GM18507 (cell line): ENCODE data around the gene RABGAP1.
A peak's percentile ranks its signal among the peaks of the same experiment; 100 is the strongest.

Experiments
- DNase-seq: peaks from one replicate; pipeline ENCODE4 v3.0.0; 2011; ENCODE audit warnings: low read depth; ENCODE audit not compliant: insufficient read length; ENCODE audit errors: extremely low spot score
- FAIRE-seq: peaks from 2 replicates; lab custom pipeline; 2011; peaks lifted over from hg19 to GRCh38; lab: Jason Lieb, UNC

Gene RABGAP1

DNA sequence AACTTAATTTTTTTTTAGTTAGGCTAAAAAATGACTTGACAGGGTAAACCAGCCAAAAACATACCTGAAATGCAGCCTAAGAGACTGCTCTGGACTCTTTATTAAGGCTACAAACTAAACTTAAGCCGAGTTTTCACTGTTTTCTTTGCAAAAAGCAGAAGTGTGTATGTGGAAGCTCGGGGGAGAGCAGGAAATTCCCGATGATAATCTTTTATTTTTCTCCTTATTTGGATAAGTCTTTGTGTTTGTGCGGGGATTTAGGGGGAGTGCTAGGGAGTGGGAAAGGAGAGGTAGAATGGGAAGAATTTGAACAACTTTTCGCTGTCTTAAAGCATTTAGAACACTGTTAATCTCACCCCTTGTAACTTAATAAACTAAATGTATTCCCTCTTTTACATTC is 61.9 kb downstream of the RABGAP1 start:
- DNase-seq (no peak), FAIRE-seq (no peak)

DNA sequence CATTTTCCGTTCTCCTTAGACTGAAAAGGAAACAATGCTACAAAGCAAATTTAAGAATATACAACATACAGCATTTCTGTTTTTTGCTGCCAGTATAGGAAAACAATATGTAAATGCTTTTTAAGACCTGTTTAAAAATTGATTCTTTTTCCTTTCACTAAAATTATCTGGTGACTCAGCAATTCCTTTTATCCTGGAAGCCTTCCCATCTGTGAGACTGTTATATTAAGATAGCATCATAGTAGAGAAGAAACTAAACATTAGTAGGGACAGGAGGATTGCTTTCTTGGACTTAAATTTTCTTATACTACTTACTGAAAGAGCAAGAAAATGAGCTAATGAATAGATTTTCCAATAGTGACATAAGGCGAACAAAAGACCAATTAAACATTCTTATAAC is 62.6 kb downstream of the RABGAP1 start:
- FAIRE-seq (no peak), DNase-seq (no peak)

DNA sequence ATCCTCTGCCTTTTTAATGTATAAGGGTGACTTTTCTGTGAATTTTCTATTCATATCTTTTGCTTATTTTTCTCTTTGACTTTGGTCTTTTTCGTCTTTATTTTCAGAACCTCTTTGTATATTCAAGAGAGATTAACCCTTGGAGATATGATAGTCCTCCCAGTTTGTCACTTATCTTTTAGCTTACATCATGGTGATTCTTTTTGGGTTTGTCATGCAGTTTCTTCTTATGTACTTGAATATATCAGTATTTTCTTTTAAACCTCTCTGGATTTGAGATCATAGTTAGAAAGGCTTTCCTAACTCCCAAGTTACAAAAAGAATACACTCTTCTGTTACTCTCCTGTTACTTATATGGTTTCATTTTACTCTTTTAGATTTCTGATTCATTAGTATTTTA is 65.1 kb downstream of the RABGAP1 start:
- DNase-seq: no peak
- FAIRE-seq: no peak

DNA sequence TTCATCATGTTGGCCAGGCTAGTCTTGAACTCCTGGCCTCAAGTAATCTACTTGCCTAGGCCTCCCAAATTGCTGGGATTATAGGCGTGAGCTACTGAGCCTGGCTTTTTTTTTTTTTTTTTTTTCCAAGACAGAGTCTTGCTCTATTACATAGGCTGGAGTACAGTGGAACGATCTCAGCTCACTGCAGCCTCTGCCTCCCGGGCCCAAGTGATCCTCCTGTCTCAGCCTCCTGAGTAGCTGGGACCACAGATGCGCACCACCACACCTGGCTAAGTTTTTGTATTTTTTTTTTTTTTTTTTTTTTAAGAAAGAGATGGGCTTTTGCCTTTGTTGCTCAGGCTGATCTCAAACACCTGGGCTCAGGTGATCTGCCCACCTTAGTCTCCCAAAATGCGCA is 66.4 kb downstream of the RABGAP1 start:
- FAIRE-seq: no peak
- no peak for DNase-seq

DNA sequence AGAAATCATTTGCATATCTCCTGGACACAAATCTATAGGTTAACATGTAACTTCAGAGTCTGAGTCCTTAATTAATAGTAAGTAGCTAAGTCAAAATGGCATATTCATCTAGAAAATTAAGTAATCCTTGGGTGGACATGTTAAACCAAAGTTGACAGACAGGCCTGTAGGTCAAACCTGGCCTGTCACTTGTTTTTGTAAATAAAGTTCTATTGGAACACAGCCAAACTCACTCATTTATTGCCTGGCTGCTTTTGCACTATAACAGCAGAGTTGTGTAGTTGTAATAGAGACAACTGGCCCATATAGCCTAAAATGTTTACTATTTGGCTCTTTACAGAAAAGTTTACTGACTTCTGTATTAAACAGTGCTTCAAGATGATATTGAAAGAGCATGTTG is 68.1 kb downstream of the RABGAP1 start:
- no peak for DNase-seq
- FAIRE-seq: no peak

DNA sequence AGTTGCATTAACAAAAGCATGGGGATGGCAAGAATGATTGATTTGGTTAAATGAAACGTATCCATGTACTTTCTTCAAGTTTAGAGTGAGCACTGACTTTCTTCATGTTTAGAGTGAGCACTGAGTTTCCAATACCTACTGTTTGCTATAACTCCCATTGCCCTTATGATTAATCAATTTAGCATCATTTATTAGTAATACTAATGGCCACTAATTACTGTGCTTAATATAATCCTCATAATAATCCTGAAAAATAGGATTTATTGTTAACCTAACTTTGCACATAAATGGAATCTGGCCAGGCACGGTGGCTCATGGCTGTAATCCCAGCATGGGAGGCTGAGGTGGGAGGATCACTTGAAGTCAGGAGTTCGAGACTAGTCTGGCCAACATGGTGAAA is 70.6 kb downstream of the RABGAP1 start:
- FAIRE-seq (no peak), DNase-seq (no peak)

DNA sequence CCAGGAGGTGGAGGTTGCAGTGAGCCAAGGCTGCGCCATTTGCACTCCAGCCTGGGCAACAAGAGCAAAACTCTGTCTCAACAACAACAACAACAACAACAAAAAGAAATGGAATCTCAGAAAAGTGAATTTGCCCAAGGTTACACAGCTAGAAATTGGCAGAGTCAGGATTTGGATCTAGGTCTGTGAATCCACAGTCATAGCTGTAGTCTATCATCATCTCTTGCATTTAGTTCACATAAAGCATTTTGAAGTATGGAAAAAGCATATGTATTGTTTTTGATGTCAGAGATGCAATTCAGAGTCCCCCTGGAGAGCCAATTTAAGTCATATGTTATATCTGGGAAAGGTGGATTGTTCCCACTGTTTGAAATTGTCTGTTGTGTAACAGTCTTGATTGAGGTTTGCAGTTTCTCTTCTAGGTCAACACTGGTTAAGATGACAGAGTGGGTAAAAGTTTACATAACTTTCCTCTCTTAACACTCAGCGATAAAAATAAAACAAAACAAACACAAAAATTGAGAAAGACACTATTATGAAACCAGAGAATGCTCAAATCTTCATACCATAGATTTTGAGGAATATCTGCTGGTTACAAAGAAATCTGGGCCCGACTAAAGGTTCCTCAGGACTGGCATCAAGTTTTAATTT is 71.2 kb downstream of the RABGAP1 start:
- FAIRE-seq (no peak), DNase-seq (no peak)

DNA sequence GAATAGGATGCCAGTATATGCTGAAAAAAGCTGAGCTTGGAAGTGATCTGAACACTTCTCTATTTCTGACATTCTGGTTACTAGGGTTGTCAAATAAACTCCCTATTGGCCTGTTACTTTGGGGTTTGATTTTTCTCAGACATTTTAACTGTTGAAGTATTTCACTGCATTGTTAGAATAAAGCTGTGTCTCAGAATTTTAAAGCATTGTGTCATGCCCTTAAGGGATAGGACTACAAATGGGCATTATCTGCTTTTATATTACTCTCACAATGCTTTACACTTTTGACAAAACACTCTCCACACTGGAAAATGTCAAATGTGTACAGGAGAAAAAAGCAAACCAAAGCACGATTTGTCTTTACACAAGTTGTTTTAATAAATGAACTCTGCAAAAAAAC is 75.8 kb downstream of the RABGAP1 start:
- no peak for FAIRE-seq

DNA sequence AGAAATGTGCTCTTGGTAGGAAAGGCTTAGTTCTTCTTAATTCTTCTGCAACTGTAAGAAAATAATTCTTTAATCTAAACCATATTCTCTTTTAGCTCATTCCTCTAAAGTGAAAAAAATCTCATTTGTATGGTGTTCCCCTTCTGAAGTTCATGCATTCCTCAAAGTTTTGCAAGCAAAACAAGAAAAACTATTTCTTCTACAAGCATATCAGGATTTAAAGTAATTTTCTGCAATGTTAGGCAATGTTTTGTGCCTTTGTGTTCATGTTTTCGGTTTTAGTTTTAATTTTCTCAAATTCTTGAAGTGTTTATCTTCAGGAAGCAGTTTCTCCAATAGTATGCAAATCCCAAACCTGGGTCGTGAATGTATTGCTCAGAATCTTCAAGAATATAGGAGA is 80.0 kb downstream of the RABGAP1 start:
- no peak for DNase-seq
- FAIRE-seq: no peak

More for the DNA sequence above, 75.8 kb downstream of the RABGAP1 start:
- no peak for DNase-seq

DNA sequence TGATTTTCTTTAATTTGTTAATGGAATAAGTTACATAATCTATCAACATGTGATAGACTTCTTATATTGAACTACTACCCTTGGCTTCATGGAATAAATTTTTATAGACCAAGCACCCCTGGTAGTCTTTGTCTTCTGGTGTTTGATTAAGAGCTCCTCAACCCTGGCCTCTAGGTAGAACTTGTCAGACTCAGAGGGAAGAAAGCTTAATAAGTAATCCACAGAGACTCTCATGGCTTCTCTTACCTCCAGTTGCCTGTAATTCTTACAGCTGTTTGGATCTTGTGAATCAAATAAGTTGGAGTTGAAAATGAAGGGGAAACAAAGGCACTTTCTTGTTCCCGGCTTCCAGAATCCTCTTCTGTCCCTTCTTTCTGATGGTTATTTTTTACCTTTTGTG is 85.6 kb downstream of the RABGAP1 start:
- no peak for DNase-seq
- FAIRE-seq: no peak

DNA sequence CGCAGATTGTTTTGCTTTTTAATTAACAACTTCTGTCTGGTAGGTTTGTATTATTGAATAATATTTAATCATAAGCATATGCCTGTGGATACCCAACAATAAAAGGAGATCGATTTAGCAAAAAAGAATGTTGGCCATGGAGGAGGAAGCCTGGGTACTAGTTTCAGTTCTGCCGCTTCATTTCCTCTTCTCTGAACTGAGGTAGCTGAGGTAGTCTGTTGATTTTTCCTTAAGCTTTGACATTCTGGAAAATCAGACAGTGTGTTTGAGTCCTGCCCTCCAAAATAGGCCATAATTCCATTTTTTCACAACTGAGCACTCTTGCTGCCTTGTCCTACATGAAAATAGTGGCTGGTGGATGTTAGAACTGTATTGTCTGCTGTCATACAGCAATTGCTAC is 86.7 kb downstream of the RABGAP1 start:
- DNase-seq (no peak), FAIRE-seq (peak; percentile 42)

DNA sequence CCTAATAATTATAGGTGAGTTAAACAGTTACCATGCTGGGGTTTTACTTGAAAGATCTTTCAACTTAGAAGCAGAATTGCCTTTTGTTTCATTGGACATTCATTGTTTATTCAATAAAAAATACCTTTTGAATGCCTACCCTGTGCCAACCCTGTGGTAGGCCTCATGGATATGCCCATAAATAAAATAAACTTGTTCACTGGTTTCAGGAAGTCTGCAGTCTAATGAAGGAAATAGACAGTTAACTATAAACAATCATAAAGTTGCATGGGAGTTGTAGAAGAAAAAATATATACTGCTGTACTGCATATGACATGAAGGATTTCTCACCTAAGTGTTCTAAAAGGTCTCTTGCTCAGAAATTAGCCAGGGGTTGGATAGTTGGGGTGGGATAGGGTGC is 87.3 kb downstream of the RABGAP1 start:
- no peak for DNase-seq
- no peak for FAIRE-seq

DNA sequence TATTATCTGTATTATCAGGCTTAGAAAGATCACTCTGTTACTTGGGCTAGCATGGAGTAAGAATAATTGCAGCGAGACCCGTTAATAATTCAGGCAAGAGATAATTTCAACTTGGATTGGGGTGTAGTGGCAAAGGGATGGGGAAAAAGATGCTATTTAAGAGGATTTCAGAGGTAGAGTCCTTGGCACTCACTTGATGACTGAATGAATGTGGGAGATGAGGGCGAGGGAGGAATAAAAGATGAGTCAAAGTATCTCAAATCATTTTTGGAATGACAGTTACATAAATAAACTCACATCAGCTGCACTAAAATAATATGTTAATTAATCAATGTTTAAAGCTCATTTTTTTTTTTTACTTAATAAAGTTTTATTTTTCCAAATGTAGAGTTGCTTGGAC is 88.2 kb downstream of the RABGAP1 start:
- DNase-seq (no peak), FAIRE-seq (no peak)

DNA sequence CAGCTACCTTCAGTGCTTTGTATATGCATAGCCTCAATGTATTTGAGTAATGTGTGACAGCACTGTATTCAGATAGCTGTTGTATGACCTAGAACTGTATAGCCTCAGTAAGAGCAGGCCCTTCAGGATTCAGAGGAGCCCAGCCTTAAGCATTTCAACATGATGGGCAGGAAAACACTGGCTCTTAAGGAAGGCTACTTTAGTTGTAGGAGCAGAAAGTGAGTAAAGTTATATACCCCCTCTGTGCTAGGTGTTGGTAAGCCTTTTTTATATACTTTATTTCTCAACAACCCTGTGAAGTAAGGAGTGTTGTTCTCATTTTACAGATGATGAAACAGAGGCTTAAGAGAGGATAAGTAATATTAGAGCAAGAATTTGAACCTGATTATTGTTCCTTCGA is 91.1 kb downstream of the RABGAP1 start:
- FAIRE-seq: no peak
- DNase-seq: no peak

DNA sequence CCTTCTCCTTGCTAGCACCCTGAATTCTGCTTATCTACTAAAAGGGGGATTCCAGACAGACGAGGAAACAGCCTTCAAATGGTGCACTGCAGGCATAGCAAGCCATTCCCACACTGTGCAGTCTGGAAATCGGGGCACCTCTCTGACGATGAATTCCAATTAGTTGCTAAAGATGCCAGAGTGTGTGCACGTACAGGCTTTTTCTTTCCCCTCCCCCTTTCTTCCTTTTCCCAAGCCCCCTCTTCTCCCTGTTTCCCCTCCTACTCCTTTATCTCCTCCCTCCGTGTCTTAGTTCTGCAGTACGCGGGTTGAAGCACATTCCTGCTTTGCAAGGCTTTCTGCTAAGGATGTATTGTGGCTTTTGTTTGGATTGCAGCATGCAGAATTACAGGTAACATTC is 92.5 kb downstream of the RABGAP1 start, which contains the start of gene GPR21:
GPR21 (plus strand) TSS at position 316 of the 400 bp plus-strand sequence. CDS start 900 bp downstream, outside the sequence.
- DNase-seq (no peak), FAIRE-seq (no peak)

DNA sequence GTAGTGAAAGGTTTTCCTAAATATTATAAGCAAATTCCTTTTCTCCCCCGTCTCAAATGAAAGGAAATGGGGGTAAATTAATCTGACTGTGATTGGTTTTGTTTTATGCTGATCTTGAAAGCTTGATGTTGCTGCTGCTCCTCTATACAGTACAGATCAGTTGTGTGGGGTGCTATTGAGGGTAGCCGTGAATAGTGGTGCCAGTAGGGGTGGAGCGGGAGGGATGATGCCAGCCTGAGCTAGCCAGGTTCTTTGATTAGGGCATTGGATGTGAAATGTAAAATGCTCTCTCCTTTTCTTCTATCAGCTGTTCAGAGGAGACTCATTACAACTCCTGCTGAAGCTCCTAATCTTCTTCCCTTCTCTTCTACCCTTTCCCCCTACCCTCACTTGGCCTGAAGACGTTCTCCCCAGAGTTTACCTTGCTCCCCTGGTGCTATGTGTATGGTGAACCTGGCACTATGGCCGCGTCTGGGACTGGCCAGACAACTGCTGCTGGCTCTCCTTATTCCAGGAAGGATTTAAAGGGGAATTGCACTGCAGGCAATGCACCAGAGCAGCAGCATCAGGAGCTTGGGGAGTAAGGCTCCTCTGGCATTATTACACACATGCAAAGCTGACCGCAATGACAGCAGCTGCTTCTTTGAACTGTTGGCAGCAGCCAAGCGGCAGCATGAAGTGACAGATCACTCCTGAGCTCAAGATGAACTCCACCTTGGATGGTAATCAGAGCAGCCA is 93.2 kb downstream of the RABGAP1 start:
- FAIRE-seq (no peak), DNase-seq (no peak)

DNA sequence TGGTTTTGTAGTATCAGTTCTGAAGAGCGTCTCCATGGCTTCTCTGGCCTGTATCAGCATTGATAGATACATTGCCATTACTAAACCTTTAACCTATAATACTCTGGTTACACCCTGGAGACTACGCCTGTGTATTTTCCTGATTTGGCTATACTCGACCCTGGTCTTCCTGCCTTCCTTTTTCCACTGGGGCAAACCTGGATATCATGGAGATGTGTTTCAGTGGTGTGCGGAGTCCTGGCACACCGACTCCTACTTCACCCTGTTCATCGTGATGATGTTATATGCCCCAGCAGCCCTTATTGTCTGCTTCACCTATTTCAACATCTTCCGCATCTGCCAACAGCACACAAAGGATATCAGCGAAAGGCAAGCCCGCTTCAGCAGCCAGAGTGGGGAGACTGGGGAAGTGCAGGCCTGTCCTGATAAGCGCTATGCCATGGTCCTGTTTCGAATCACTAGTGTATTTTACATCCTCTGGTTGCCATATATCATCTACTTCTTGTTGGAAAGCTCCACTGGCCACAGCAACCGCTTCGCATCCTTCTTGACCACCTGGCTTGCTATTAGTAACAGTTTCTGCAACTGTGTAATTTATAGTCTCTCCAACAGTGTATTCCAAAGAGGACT is 94.2 kb downstream of the RABGAP1 start:
- FAIRE-seq: no peak

DNA sequence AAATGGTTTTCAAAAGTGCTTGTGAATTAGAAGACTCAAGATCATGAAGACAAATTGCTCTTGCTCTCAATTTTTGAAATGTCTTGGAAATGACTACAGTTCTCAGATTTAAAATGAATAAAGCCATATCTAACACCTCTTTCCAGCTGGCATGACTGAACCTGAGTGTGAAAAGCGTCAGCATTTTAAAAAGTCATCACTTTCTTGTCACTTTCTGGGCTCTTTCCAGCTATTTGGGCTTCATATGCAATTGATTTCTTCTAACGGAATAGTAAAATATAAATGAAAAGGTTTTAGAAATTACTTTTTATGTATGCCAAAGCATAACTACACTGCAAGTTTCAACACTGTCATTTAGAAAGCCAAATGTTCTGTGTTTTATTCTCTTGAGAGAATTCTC is 95.0 kb downstream of the RABGAP1 start:
- DNase-seq (no peak), FAIRE-seq (no peak)

More for the DNA sequence above, 94.2 kb downstream of the RABGAP1 start:
- DNase-seq: no peak

DNA sequence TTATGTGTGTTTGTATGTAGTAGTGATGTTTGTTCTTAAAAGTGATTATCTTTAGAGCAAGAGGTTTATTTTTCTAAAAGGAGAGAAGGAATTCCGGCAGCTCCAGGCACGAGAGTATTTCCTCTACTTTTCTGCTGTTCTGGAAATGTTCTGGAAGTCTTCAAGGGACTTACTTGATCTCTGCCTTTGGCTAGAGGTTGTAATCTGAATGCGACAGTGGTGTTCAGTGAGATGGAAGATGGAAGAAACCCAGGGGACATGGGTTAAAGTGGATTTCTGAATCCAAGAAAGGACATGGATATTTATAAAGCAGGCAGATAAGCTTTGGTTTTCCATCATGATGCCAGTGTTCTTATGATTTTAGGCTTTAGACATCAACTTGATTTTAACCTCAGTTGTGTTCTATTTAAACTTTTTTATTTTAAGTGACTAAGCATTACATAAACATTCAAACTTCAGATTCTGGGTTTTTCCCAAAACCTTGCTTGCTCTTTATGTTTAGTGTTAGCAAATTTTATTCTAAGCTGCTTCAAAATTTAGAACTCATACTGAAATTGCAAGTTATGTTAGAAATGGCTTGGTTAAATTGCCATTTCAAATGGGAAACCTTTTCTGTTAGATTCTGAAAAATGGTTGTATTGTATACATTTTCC is 96.2 kb downstream of the RABGAP1 start:
- FAIRE-seq (no peak), DNase-seq (no peak)

DNA sequence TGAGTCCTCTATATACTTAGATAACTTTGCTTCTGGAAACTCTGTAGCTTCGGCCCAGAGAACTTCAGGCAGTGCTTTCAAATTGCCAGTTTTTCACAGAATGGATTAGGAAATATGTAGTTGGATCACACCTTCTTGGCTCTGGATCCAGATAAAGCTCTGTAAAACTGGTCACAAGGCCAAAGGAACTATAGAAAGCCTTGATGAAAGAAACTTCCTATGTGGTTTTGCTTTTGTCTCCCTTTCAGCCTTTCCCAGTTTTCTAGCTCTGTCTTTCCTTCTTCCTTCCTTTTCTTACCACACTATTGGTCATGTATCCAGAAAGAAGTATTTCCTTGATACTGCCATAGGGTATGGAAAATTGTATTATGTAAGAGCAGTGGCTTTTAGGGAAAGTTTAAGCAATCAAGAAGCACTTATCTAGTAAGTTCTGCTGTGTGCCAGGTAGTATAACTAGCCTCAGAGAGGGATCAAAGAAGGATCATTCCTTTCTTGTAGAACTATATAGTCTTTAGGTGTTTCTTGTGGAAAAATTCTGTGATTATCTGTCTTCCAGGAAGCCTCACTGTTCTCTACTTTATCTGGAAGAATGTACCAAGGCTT is 98.9 kb downstream of the RABGAP1 start:
- FAIRE-seq (no peak), DNase-seq (no peak)
